GM06990 (cell line): Measurements from ENCODE around the gene BLID.

Experiments
- DNase-seq: peaks from one replicate; pipeline ENCODE4 v3.0.0-alpha.2; 2011; ENCODE audit not compliant: insufficient read length; ENCODE audit errors: extremely low read depth
- H3K27me3 ChIP-seq: replicated peaks from 2 replicates; pipeline ENCODE4 v1.6.0; 2011; ENCODE audit warnings: low read length; ENCODE audit not compliant: control insufficient read depth, insufficient read depth
- H3K36me3 ChIP-seq: 2 replicates; pipeline ENCODE4 v1.5.1; 2011; ENCODE audit warnings: low read length; ENCODE audit not compliant: control insufficient read depth, insufficient read depth
- H3K4me3 ChIP-seq: replicated peaks from 2 replicates; pipeline ENCODE4 v1.5.1; 2011; ENCODE audit warnings: low read depth, mild to moderate bottlenecking, control low read depth, low read length
- TF ChIP-seq, protein P1 (sequence below): IDR thresholded peaks from 2 replicates; pipeline ENCODE4 v1.5.1; 2011; ENCODE audit warnings: low read length, control low read depth, mild to moderate bottlenecking, inconsistent platforms; ENCODE audit not compliant: insufficient read depth, poor library complexity, severe bottlenecking

Gene BLID

GRCh38 chr11:122114976-122115375, 1.0 kb downstream of the BLID start:
- TF ChIP-seq, protein P1, sequence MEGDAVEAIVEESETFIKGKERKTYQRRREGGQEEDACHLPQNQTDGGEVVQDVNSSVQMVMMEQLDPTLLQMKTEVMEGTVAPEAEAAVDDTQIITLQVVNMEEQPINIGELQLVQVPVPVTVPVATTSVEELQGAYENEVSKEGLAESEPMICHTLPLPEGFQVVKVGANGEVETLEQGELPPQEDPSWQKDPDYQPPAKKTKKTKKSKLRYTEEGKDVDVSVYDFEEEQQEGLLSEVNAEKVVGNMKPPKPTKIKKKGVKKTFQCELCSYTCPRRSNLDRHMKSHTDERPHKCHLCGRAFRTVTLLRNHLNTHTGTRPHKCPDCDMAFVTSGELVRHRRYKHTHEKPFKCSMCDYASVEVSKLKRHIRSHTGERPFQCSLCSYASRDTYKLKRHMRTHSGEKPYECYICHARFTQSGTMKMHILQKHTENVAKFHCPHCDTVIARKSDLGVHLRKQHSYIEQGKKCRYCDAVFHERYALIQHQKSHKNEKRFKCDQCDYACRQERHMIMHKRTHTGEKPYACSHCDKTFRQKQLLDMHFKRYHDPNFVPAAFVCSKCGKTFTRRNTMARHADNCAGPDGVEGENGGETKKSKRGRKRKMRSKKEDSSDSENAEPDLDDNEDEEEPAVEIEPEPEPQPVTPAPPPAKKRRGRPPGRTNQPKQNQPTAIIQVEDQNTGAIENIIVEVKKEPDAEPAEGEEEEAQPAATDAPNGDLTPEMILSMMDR, result no peak
- no peak overlapping the region for H3K4me3 ChIP-seq
- H3K27me3 ChIP-seq, result no peaks in the 10 kb centered on the region
- DNase-seq, result no peak
- no peaks in the 10 kb centered on the region for H3K36me3 ChIP-seq

DNA sequence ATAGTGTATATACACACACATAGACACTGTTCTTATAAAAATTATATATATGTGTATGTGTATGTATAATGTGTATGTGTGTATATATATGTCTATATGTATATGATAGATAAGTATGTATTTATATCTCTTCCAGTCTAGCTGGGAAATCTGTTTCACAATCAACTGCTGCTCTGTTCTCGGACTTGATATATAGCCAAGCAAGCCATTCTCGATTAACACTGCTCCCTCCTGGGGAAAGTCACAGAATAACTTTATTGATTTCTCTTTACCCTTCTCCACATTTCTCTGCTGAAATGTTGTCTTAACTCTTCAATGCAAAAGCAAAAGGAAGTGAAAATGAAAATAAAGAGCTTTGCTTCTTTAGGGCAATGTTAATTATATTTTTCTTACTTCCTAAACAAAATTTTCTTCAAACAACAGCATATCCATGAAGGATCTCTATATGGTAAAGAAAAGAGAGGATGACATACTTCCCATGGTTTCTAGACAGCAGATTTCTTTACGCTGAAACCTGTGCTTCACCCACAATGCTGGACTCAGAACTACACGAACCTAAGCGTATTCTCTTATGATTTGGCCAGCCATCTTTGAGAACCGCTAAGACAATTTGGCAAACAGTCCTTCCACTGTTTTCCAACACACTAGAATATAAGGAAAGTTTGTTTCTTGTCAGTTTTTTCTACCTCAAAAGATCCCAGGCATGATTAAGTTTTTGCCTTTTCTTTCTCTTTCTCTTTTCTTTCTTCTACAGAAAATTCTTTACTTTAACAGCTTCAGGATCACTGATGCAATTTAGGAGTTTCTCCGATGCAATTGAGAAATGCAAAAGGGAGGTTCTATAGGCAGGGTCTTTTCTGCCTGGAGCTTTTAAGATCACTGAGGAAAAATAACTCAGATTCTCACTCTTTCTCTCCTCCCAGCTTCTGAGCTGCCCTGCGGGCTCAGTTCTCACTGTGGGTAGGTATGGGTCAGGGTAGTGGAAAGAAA, 1.9 kb downstream of the BLID start:
- TF ChIP-seq, protein P1, result no peak
- DNase-seq, result no peak
- no peak overlapping the region for H3K4me3 ChIP-seq
- no peaks in the 10 kb centered on the region for H3K27me3 ChIP-seq
- no peaks in the 10 kb centered on the region for H3K36me3 ChIP-seq

GRCh38 chr11:122112470-122113365, 3.3 kb downstream of the BLID start:
- Histone ChIP-seq H3K36me3 (no peaks in the 10 kb centered on the region), H3K4me3 (no peak overlapping the region), H3K27me3 (no peaks in the 10 kb centered on the region)
- TF ChIP-seq, protein P1, result no peak
- no peak for DNase-seq

DNA sequence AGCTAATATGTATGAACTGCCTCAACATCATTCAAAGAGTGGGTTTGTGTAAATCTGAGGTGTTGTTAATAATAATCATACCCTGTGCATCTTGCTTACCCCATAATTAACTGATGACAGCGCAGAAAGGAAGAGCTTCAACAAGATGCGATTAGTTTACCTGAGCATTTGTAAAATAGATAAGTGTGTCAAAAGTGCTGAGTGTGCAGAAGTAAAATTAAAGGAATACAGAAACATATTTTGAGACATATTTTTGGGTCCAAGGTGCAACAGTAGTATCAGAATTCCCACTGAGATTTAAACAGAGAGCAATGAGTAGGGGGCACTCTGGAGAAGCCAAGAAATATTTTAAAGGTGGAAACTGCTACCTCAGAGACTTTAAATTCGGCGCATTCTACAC, 6.1 kb downstream of the BLID start:
- H3K36me3 ChIP-seq, result no peaks in the 10 kb centered on the region
- no peaks in the 10 kb centered on the region for H3K27me3 ChIP-seq
- TF ChIP-seq, protein P1, result no peak
- no peak for DNase-seq
- H3K4me3 ChIP-seq, result no peak overlapping the region

DNA sequence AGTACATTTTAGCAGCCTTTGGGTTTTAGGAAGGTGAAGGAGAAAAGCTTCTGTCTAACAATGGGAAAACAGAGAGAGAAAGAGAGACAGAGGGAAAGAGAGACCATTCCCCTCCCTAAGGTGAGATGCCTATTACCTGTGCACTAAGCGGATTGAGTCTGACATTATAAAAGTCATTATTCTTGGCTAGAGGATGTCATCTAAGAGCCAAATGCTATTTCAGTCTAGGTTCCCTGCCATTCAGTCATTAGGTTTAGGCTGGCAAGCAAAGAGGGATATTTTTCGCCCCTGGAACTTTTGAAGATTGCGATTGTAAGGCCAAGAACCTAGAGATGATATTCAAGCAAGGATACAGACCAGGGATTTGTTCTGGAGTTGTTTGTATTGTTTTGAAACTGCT, 7.2 kb downstream of the BLID start:
- Histone ChIP-seq H3K36me3 (no peaks in the 10 kb centered on the region), H3K4me3 (no peak overlapping the region), H3K27me3 (no peaks in the 10 kb centered on the region)
- DNase-seq, result no peak
- TF ChIP-seq, protein P1, result no peak
